ENCODE measurements around the gene AADACL3.
"Not testable (repeated sequence)": the region's sequence is repeated elsewhere in the genome, so short reads cannot be mapped to it uniquely, and the experiment has no call there.

Gene AADACL3

GRCh38 chr1:12715896-12716437, at the start of gene AADACL3:
Gene AADACL3, plus strand, starts transcription at chr1:12716110. Its CDS starts 67 bp downstream, at chr1:12716177.
- H3K9me3 ChIP-seq: no peaks in the 10 kb centered on the region
- H3K4me1 ChIP-seq: peaks cover 19% of the 10 kb centered on the region
- no peak within 1 kb of the TSS for H3K9ac ChIP-seq
- H3K27me3 ChIP-seq: no peaks in the 10 kb centered on the region
- no peak within 1 kb of the TSS for H3K4me3 ChIP-seq
- no peaks in the 10 kb centered on the region for H3K36me3 ChIP-seq
- no peak within 1 kb of the TSS for H3K4me2 ChIP-seq
- H4K20me1 ChIP-seq: no peaks in the 10 kb centered on the region
- no peak within 1 kb of the TSS for H3K27ac ChIP-seq
- no peak for TF ChIP-seq Cebpa-rat (IDR thresholded peaks at IDR 0.05)

- no peak overlapping the region for H3K4me2 ChIP-seq
- H4K20me1 ChIP-seq: no peaks in the 10 kb centered on the region
- peaks cover 11% of the 10 kb centered on the region for H3K4me1 ChIP-seq
- H3K9ac ChIP-seq: no peak overlapping the region
- no peak for TF ChIP-seq Cebpa-rat (IDR thresholded peaks at IDR 0.05)
- H3K4me3 ChIP-seq: no peak overlapping the region
- H3K27ac ChIP-seq: no peak overlapping the region
- peaks cover 19% of the 10 kb centered on the region for H3K9me3 ChIP-seq
- H3K27me3 ChIP-seq: no peaks in the 10 kb centered on the region
- H3K36me3 ChIP-seq: no peaks in the 10 kb centered on the region
Observed at GRCh38 chr1:12666141-12666735, 49.7 kb upstream of the AADACL3 start.

GRCh38 chr1:12669529-12670068, 46.3 kb upstream of the AADACL3 start:
- peaks cover 13% of the 10 kb centered on the region for H3K9me3 ChIP-seq
- H3K4me2 ChIP-seq: no peak overlapping the region
- no peak overlapping the region for H3K27ac ChIP-seq
- H3K36me3 ChIP-seq: no peaks in the 10 kb centered on the region
- H3K4me3 ChIP-seq: no peak overlapping the region
- no peak overlapping the region for H3K9ac ChIP-seq
- H3K4me1 ChIP-seq: no peaks in the 10 kb centered on the region
- H4K20me1 ChIP-seq: no peaks in the 10 kb centered on the region
- no peaks in the 10 kb centered on the region for H3K27me3 ChIP-seq
- TF ChIP-seq Cebpa-rat (IDR thresholded peaks at IDR 0.05): no peak

- Histone ChIP-seq H3K4me2 (no peak overlapping the region), H3K36me3 (no peaks in the 10 kb centered on the region), H3K9ac (no peak overlapping the region), H3K27ac (no peak overlapping the region), H3K4me1 (no peaks in the 10 kb centered on the region), H3K9me3 (0 out of 2 replicates have a peak, but pooled peaks cover under 1% of the 10 kb centered on the region), H3K27me3 (no peaks in the 10 kb centered on the region), H4K20me1 (no peaks in the 10 kb centered on the region), H3K4me3 (no peak overlapping the region)
- no peak for TF ChIP-seq Cebpa-rat (IDR thresholded peaks at IDR 0.05)
Observed at GRCh38 chr1:12674358-12674757, 41.6 kb upstream of the AADACL3 start.

GRCh38 chr1:12676122-12676521, 39.8 kb upstream of the AADACL3 start:
- not testable (repeated sequence) for H3K9me3 ChIP-seq, H3K27ac ChIP-seq, H3K9ac ChIP-seq, H3K36me3 ChIP-seq, H3K4me3 ChIP-seq, H3K27me3 ChIP-seq, H3K4me2 ChIP-seq, H4K20me1 ChIP-seq, H3K4me1 ChIP-seq

- no peaks in the 10 kb centered on the region for H3K27me3 ChIP-seq
- no peak for TF ChIP-seq Cebpa-rat (IDR thresholded peaks at IDR 0.05)
- no peak overlapping the region for H3K4me2 ChIP-seq
- H3K27ac ChIP-seq: no peak overlapping the region
- no peak overlapping the region for H3K9ac ChIP-seq
- H3K4me3 ChIP-seq: no peak overlapping the region
- no peaks in the 10 kb centered on the region for H3K4me1 ChIP-seq
- no peaks in the 10 kb centered on the region for H4K20me1 ChIP-seq
- peaks cover 9% of the 10 kb centered on the region; the same call in 1 of the 2 replicates for H3K9me3 ChIP-seq
- no peaks in the 10 kb centered on the region for H3K36me3 ChIP-seq
Observed at GRCh38 chr1:12677565-12677964, 38.3 kb upstream of the AADACL3 start.

- Histone ChIP-seq H3K4me3 (no peak overlapping the region), H3K9ac (no peak overlapping the region), H3K27me3 (no peaks in the 10 kb centered on the region), H3K36me3 (no peaks in the 10 kb centered on the region), H3K4me2 (no peak overlapping the region), H3K27ac (no peak overlapping the region), H3K9me3 (peaks cover 9% of the 10 kb centered on the region; the same call in 1 of the 2 replicates), H4K20me1 (no peaks in the 10 kb centered on the region), H3K4me1 (no peaks in the 10 kb centered on the region)
- no peak for TF ChIP-seq Cebpa-rat (IDR thresholded peaks at IDR 0.05)
Observed at GRCh38 chr1:12678350-12678749, 37.6 kb upstream of the AADACL3 start.

GRCh38 chr1:12678820-12679219, 37.1 kb upstream of the AADACL3 start:
- Histone ChIP-seq H3K4me3 (no peak overlapping the region), H3K27ac (no peak overlapping the region), H3K36me3 (no peaks in the 10 kb centered on the region), H3K9me3 (peaks cover 9% of the 10 kb centered on the region; the same call in 1 of the 2 replicates), H3K27me3 (no peaks in the 10 kb centered on the region), H3K4me2 (no peak overlapping the region), H4K20me1 (no peaks in the 10 kb centered on the region), H3K9ac (no peak overlapping the region), H3K4me1 (no peaks in the 10 kb centered on the region)
- no peak for TF ChIP-seq Cebpa-rat (IDR thresholded peaks at IDR 0.05)

- TF ChIP-seq Cebpa-rat (IDR thresholded peaks at IDR 0.05): no peak
- Histone ChIP-seq H3K4me1 (no peaks in the 10 kb centered on the region), H3K4me3 (no peak overlapping the region), H3K9me3 (no peaks in the 10 kb centered on the region), H3K27ac (no peak overlapping the region), H3K9ac (no peak overlapping the region), H3K4me2 (no peak overlapping the region), H3K27me3 (no peaks in the 10 kb centered on the region), H4K20me1 (no peaks in the 10 kb centered on the region), H3K36me3 (no peaks in the 10 kb centered on the region)
Observed at GRCh38 chr1:12690156-12690555, 25.8 kb upstream of the AADACL3 start.

- Histone ChIP-seq H4K20me1 (no peaks in the 10 kb centered on the region), H3K9ac (no peak overlapping the region), H3K9me3 (no peaks in the 10 kb centered on the region), H3K27ac (no peak overlapping the region), H3K27me3 (no peaks in the 10 kb centered on the region), H3K4me1 (no peaks in the 10 kb centered on the region), H3K36me3 (no peaks in the 10 kb centered on the region), H3K4me2 (no peak overlapping the region), H3K4me3 (no peak overlapping the region)
- no peak for TF ChIP-seq Cebpa-rat (IDR thresholded peaks at IDR 0.05)
Observed at GRCh38 chr1:12692967-12693782, 22.7 kb upstream of the AADACL3 start.

All from BLaER1 (cell line).